CMK (cell line): ENCODE results near the gene AHNAK2.
"Not testable (repeated sequence)": the region's sequence is repeated elsewhere in the genome, so short reads cannot be mapped to it uniquely, and the experiment has no call there.

Experiments used
- DNase-seq: peaks from one replicate; pipeline ENCODE4 v3.0.0-alpha.2; 2010; ENCODE audit warnings: low read depth

Gene AHNAK2

DNA sequence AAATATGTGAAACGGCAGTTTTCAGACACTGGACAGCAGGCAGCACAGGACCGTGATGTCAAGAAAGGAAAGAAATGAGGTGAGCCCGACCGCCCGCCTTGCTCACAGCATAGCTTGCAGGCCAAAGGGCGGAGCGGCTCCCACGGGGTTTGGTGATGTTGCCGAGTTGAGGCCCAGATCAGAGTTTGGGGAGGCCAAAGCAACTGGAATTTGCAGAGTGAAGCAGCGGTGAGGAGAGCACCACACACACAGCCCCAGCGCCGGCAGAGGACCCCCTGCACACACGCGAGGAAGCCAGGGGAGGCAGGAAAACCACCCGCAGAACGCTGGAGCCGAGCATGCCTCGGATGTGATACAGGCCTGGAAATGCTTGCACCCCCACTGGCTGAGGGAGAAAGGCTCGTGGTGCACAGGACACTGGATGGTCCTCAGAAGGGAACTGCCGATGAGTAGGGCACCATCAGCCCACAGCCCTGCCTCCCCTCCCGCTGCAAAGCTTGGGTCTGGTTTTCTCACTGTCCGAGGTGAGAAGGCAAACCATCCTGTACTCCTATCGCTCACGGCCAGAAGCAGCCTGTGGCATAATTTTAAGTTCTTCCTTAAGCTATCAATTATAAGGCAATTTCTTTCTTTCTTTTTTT lies 79.2 kb downstream of the AHNAK2 start:
- DNase-seq = no peak

DNA sequence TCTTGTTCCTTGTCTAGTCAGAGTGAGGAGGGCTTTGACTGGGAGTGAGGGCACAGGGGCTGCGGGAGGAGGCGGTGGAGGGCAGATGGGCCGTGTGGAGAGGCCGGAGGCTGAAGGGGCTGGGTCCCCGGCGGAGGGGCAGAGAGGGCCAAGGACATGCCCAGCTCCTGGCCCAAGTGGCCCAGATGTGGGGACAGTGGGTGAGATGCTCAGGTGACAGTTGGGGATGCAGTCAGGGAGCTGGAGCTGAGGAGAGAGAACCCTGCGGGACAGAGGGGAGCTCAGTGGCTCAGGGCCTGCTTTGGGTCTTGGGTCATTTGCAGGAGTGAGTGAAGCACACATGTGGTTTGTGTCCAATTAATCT lies 80.0 kb downstream of the AHNAK2 start:
- DNase-seq = no peak

DNA sequence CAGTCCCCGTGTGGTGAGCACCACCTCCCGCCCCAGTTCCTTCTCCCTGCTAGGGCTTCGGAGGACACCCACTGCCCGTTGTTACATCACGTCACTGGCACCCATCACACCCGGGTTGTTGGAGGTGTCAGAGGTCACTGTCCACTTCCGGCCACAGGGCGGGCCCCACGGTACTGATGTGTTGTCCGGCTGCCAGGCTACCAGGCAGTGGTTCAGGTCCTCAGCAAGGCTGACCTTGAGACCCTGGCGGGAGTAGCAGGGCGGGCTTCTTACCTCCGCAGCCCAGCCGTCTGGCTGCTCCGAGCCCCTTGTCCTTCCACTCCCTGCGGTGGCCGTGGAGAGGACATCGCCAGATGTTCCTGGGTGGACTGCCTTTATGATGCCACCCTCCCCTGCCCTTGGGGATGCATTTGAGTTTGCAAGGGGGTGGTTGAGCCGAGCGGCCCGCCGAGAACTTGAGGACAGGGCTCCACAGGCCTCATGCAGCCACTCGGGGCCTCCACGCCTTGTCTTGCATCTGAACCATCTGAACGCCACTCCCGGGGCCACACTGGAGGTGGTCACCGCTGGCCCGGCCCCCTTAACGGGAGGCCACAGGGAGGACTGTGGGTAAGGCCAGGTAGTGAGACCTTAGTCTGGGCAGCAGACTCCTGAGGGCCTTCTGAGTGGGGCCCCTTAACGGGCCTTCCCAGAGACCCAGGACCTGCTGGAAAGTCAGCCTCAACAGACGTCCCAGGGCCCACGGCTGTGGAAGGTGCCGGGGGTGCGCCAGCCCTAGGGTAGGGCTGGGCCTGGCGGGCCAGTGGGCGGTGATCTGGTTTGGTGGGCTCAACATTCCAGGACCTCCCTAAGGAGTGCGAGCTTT lies 80.6 kb downstream of the AHNAK2 start:
- DNase-seq = no peak

DNA sequence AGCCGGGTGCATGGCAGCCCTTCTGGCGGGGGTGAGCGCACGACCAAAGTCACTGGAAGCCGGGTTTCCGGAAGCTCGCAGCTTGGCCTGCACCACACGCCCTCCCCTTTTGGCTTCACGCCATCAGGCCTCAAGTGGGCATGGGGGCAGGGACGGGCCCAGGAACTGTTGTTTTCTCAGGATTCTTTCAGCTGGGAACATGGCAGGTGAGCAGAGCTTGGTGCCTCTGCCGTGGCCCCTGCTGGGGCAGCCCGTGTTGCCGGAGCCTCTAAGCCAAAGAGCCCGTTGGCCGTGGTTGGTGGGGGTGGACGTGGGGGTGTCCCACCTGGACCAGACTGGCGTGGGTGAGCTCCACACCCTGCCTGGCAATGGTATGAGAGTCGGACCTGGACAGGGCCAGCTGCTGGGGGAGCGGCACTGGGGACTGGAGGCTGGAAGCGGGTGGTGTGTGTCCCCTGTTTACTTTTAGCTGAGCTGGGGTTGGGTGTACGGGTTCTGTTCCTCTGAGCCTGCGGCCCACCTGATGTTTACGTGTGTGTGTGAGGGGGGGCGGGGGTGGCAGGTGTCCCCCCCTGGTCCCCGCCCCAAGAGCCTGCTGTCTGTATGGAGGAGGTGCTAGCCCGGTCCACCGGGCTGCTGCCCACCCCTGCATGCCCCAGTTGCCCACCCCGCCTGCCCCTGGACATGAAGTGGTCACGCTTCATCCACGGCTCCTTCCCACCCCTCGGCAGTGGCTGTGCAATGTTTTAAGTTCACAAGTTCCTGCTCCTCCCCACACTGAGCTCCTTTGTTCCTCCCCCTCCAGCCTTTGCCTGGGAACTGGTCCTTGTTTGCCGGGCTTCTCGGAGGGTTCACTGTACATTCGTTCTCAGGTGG lies 82.2 kb downstream of the AHNAK2 start:
- no peak for DNase-seq

DNA sequence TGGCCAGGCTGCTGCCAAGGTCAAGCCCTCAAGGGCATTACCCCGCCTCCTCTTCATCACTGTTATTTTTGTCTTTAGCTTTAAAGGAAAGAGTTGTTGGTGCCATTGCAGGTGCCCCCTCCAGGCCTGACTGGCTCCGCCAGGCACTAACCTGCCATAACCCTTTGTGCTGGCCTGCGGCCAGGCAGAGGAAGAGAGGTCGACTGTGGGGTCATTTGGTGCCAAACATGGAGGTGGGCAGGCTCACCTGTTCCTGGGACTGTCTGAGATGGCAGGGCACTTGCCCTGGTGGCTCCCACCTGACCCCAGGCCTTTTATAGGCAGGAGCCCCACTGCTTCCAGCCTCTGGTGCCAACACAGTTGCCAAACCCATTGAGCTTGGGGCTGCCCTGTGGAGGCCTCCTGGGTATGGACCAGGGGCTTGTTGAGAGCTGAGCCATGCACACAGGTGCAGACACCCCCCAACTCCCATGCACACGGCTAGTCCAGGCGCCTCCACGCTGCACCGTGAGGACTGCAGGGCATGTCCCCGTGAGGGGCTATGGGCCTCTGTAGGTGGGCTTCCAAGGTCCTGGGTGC lies 82.9 kb downstream of the AHNAK2 start:
- DNase-seq = no peak

DNA sequence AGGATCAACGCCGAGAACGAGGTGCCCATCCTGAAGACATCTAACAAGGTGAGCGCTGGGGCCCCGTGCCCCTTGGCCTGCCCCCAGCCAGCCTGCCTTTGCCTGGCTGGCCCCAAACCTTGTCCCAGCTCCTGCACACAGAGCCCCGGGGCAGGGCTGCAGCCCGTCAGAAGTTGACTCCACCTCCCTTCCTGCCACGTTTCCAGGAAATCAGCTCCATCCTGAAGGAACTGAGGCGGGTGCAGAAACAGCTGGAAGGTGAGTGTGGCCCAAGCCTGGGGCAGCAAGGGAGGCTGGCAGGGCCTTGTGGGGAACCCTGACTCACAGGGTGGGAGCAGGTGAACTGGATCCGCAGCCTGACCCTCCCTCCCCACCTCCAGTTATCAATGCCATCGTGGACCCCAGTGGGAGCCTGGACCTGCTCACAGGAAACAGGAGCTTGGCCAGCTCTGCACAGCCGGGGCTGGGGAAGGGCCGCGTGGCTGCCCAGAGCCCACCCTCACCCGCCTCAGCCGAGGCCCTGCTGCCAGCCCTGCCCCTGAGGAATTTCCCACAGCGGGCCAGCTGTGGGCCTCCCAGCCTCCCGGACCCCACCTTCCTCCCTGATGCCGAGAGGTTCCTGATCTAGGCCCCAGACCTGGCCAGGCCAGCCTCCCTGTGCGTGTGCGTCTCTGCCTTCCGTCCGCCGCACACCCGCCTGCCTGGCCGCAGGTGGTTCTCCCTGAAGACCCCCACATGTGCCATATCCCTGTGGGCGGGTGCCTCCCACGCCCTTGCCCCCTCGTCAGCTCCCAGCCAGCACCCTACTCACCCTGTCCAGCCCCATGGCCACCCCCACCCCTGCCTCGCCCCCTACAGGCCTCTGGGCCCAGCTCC lies 83.6 kb downstream of the AHNAK2 start:
- DNase-seq = no peak

DNA sequence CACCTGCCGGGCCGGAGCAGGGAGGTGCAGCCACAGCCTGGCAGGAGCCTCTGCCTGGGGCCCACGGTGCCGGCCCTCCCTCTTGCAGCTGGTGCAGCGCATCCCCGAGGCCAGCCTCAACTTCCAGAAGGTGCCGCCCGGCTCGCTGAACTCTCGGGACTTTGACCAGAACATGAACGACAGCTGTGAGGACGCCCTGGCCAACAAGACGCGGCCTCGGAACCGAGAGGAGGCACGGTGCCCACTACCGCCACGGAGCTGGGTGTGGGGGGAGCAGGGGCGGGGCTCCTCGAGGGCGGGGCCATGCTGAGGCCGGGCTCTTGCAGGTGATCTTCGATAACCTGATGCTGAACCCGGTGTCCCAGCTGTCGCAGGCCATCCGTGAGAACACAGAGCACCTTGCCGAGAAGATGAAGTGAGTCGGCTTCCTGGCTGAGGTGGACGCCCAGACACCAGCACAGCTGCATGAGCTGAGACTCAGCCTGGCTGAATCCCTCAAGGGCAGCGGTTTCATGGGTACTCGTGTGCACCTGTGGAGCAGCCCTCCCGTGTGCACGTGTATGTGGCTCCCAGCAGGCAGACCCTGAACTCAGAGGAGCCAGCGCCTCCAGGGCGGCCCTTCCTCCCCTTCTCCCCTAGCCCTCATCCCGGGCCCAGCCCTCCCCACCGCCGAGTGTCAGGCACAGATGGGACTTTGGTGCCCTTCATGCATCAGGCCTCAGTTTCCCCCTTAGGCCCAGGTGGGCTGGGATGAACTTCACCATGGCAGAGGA lies 84.6 kb downstream of the AHNAK2 start:
- no peak for DNase-seq

DNA sequence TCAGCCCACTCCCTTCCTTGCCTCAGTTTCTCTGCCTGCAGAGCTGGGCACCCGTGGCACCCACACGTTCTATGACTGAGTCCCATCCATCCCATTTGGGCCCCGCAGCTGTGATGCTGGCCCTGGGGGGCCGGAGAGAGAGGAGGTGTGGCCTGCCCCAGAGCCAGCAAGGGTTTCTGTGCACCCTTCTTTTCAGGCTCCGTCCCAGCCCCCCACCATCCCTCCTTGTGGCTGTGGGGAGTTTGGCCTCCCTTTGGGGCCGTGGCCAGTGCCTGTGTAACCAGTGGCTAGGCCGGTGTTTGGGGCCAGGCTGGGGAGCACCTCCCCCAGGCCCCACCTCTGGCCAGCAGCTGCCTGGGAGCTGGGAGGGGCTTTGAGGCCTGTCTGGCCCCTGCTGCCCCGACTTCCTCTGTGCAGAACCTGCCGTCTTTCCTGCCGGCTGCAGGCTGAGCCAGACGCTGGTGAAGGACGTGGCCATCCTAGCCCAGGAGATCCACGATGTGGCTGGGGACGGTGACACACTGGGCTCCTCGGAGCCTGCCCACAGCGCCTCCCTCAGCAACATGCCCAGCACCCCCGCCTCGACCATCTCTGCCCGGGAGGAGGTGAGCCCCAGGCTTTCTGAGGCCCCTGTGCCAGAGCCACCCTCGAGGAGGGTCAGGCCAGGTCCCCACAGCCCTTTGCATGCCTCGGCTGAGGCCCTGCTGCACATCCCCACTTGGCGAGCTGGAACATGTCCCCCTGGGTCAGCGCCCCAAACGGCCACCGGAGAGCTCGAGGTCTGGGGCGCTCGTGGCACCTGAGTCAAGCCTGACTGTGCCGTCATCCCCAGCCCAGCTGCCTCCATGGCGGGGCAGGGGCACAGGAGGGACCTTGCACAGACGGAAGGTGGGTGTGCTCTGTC lies 85.4 kb downstream of the AHNAK2 start:
- no peak for DNase-seq

DNA sequence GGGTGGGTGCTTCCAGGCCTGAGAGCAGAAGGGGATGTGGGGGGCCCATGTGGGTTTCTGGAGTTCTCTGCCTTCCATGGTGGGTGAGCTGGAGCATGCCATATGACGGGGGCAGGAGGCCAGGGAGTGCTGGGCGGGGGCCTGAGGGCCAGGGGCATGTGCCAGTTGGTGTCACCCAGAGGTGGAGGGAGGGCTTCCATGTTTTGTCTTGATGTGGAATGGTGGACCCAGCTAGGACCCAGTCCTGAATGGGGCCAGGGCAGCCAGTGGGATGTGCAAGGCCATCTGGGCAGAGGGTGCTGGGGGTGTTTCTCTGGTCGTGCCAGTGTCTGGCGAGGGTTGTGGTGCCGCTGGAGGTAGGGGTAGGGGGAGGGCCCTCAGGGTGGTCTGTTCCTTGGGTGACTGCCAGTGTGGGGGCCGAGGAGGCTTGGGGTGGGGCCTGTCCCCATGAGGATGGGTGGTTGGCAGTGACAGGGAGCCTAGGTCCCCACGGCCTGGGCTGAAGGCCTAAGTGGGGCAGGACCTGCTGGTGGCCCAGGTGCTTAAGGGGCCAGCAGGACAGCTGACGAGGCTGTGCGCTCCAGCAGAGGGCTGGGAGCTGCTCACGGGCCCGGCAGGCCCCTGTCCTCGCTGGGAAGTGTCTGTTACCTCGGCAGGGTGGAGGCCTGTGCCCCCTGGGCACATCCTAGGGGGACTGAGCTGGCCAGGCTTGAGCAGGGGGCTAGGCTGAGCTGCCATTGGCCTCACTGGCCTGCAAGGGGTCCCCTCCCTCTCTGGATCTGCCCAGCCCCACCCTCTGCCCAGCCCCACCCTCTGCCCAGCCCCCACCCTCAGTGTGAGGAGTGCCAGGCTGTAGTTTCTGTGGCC lies 86.3 kb downstream of the AHNAK2 start:
- DNase-seq = no peak

DNA sequence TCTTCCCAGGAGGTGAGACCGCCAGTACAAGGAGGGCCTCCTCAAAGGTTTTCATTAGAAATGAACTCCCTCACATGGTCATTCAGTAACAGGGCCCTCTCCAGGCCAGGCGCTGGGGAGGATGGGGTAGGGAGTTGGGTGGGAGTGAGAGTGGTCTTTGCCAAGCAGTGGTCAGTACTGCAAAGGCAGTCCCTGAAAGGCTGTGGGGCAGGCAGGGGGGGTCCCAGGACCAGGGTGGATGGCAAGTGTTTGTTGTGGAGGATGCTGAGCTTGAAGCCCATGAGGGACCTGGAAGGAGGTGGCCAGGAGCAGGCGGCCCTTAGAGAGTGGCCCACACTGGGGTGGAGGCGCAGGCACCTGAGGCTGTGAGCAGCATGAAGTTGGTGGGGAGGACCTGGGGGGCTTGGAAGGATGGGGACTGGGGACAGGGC lies 87.0 kb downstream of the AHNAK2 start:
- DNase-seq = no peak

DNA sequence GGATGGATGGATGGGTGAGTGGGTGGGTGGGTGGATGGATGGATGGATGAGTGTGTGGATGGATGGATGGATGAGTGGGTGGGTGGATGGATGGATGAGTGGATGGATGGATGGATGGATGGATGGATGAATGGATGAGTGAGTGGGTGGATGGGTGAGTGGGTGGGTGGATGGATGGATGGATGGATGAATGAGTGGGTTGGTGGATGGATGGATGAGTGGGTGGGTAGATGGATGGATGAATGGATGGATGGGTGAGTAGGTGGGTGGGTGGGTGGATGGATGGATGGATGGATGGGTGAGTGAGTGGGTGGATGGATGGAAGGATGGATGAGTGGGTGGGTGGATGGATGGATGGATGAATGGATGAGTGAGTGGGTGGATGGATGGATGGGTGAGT lies 87.9 kb downstream of the AHNAK2 start:
- not testable (repeated sequence) for DNase-seq

DNA sequence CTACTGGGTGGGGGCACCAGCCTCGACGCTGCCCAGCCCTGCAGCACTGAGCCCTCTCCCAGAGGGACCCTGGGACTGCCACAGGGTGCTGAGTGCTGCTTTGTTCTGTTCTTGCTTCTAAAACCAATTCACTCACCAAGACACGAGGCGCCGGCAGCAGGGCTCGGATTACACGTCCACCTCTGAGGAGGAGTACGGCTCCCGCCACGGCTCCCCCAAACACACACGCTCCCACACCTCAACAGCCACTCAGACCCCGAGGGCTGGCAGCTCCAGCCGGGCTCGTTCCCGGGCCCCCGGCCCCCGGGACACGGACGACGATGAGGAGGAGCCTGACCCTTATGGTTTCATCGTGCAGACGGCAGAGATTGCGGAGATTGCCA lies 88.8 kb downstream of the AHNAK2 start:
- no peak for DNase-seq

DNA sequence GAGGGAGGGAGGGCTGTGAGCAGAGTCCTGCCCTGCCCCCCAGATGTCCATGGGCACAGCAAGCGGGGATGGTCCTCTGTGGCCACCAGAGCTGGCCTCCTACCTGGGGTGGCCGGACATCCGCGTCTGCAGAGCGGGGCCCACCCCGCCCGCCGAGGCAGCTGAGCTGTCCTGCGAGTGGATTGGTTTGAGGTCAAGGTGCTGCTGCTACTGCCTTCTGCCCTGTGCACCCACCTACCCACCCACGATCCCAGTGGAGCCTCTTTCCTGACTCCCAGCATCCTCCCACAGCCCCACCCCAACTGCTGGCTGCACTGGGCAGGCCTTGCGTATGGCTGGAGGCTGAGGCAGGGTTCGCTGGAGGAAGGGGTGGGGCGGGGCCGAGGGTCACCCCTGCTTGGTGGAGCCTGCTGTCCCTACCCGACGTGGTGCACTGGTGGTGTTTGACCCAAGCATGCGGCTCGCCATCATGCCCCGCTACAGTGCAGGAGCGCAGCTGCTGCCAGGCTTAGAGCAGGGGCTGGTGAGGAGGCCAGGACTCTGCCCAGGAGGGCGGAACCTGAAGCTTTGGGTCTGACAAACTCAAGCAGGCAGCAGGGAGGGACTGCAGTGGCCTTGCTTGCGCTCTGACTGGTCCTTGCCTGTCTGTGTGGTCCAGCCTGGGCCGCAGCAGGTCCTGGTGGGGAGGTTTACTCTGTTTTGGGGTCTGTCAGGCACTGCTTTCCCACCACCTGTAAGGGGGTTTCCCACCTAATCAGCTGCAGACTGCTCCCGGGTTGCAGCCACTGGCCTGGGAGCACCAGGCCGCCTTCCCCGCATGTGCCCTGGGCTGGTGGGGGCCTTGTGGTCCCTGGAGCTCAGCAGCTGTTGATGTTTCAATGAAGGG lies 89.4 kb downstream of the AHNAK2 start:
- DNase-seq = no peak

DNA sequence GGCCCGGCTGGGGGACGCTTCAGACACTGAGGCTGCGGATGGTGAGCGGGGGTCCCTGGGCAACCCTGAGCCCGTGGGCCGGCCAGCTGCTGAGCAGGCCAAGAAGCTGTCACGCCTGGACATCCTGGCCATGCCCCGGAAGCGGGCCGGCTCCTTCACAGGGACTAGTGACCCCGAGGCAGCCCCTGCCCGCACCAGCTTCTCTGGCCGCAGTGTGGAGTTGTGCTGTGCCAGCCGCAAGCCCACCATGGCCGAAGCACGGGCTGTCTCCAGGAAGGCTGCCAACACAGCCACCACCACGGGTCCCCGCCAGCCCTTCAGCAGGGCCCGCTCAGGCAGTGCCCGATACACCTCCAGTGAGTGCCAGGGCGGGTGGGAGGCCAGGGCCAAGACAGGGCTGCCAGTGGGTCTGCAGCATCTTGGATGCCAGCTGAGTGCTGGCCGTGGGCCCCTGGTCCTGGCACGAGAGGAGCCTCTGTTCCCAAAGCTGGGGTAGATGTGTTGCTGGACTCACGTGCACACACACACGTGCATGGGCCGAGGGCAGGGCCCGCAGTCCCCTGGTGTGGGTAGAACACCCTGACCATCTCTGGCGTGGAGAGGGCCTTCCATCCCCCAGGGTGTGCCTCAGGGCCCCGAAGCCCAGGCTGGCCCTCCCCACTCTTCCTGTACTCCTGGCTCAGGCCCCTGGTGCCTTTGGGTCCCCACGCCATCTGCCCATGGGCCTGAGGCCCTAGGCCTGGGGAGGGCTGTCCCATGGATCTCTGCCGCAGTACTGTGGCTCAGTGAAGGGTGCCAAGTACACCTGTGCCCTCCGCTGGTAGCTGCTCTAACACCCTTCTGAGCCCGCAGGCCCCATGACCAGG lies 90.3 kb downstream of the AHNAK2 start:
- no peak for DNase-seq
